ENCODE data around the gene FAM217B. TPM values are rescaled to one million over a fixed set of nuclear protein-coding genes. Genes with fewer than 3 reads are reported as not detected.
A peak's percentile ranks its signal among the peaks of the same experiment; 100 is the strongest.

FAM217B gene
- total and polyA plus RNA-seq, 10 donors = 4.6 to 22.4 (median 17.9) TPM

GRCh38 chr20:59994697-59995122 lies 54.5 kb downstream of the FAM217B start:
- TF ChIP-seq POLR2A (IDR thresholded peaks at IDR 0.05) (no peak), POLR2AphosphoS5 (IDR thresholded peaks at IDR 0.05) (no peak)
- TF ChIP-seq, protein P1, sequence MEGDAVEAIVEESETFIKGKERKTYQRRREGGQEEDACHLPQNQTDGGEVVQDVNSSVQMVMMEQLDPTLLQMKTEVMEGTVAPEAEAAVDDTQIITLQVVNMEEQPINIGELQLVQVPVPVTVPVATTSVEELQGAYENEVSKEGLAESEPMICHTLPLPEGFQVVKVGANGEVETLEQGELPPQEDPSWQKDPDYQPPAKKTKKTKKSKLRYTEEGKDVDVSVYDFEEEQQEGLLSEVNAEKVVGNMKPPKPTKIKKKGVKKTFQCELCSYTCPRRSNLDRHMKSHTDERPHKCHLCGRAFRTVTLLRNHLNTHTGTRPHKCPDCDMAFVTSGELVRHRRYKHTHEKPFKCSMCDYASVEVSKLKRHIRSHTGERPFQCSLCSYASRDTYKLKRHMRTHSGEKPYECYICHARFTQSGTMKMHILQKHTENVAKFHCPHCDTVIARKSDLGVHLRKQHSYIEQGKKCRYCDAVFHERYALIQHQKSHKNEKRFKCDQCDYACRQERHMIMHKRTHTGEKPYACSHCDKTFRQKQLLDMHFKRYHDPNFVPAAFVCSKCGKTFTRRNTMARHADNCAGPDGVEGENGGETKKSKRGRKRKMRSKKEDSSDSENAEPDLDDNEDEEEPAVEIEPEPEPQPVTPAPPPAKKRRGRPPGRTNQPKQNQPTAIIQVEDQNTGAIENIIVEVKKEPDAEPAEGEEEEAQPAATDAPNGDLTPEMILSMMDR (IDR thresholded peaks at IDR 0.05 in 8 of 11, conservative IDR thresholded peaks at IDR 0.05 in 3 of 11) = no peak
- Histone ChIP-seq H3K4me1 (peaks cover 0 to 21% (median 11%) of the 10 kb centered on the region in 6 donors), H3K4me3 (peak overlapping the region in 1 of 8 donors; percentile 33), H3K9me3 (no peaks in the 10 kb centered on the region), H3K27me3 (replicated peaks in 1 of 7) (no peaks in the 10 kb centered on the region), H3K27ac (no peak overlapping the region), H3K36me3 (peaks cover 0 to 3% (median 0%) of the 10 kb centered on the region in 6 donors)
- intact Hi-C loops (cut with DNase I; ENCODE audit: low total_unique reads) = no loop called here
- WGBS, 5 donors = 53 to 74% (median 56%) methylated on average over 5 of the region's 5 CpGs
- no peak for DNase-seq

- intact Hi-C loops (cut with DNase I; ENCODE audit: low total_unique reads) = no loop called here
- Histone ChIP-seq H3K36me3 (peaks cover 0 to 5% (median 0%) of the 10 kb centered on the region in 6 donors), H3K4me3 (no peak overlapping the region), H3K27ac (no peak overlapping the region), H3K27me3 (replicated peaks in 1 of 7) (no peaks in the 10 kb centered on the region), H3K4me1 (peaks cover 0 to 22% (median 11%) of the 10 kb centered on the region in 6 donors), H3K9me3 (no peaks in the 10 kb centered on the region)
- no peak for TF ChIP-seq POLR2A (IDR thresholded peaks at IDR 0.05)
- TF ChIP-seq, protein P1 (IDR thresholded peaks at IDR 0.05 in 8 of 11, conservative IDR thresholded peaks at IDR 0.05 in 3 of 11) = no peak
- no peak for TF ChIP-seq POLR2AphosphoS5 (IDR thresholded peaks at IDR 0.05)
- 90 to 100% (median 100%) methylated on average over 1 of the region's 1 CpG for WGBS, 5 donors
- DNase-seq = no peak
Measured at GRCh38 chr20:59996108-59996507, 55.9 kb downstream of the FAM217B start.

DNA sequence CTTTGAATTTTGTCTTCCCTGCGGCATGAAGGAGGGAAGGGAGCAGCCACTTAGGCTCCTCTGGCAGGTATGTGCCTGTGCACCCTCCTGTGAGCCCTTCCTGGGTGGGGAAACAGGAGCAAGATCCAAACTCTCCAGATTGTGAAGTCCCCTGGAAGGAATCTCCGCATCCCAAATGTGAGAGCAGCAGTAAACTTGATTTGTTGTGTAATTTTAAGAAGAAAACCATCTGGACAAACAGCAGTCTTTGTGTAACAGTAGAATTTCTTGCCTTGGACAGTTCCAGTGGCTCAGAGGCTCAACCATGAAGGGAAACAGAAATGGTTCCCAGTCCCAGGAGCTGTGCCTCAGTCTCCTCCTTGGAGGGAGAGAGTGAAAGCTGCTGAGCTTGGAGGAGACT lies 57.7 kb downstream of the FAM217B start:
- H3K9me3 ChIP-seq = no peaks in the 10 kb centered on the region
- TF ChIP-seq POLR2AphosphoS5 (IDR thresholded peaks at IDR 0.05) = no peak
- no peak for TF ChIP-seq POLR2A (IDR thresholded peaks at IDR 0.05)
- TF ChIP-seq, protein P1 (IDR thresholded peaks at IDR 0.05 in 8 of 11, conservative IDR thresholded peaks at IDR 0.05 in 3 of 11) = no peak
- H3K4me1 ChIP-seq = peaks cover 0 to 22% (median 8%) of the 10 kb centered on the region in 6 donors
- H3K36me3 ChIP-seq = peaks cover 0 to 5% (median 0%) of the 10 kb centered on the region in 6 donors
- H3K27me3 ChIP-seq (replicated peaks in 1 of 7) = no peaks in the 10 kb centered on the region
- 78 to 96% (median 89%) methylated on average over 2 of the region's 2 CpGs for WGBS, 5 donors
- H3K4me3 ChIP-seq = no peak overlapping the region
- no peak overlapping the region for H3K27ac ChIP-seq
- DNase-seq = no peak
- intact Hi-C loops (cut with DNase I; ENCODE audit: low total_unique reads) = no loop called here

Other genes with a start within 250 kb of the FAM217B start
- gene SYCP2, start 6.8 kb upstream of the FAM217B start, total RNA-seq = 1 to 10 TPM; 4.1 to 9.1 (median 6.1) TPM
- 1 to 10 TPM; 1.5 to 3.4 (median 1.9) TPM for gene SYCP2, start 6.8 kb upstream of the FAM217B start, polyA plus RNA-seq
- 10 to 100 TPM; 11.8 to 24.9 (median 14.6) TPM for gene PPP1R3D, start 84 bp upstream of the FAM217B start, total RNA-seq
- 1 to 10 TPM; 3.1 to 5.0 (median 4.0) TPM for gene PPP1R3D, start 84 bp upstream of the FAM217B start, polyA plus RNA-seq
- 1 to 10 TPM; 1.8 to 6.2 (median 3.1) TPM for gene CDH26, start 18.0 kb downstream of the FAM217B start, total RNA-seq
- gene CDH26, start 18.0 kb downstream of the FAM217B start, polyA plus RNA-seq = 1 to 10 TPM in 1 of 3 donors, under 1 TPM in 2; 0.70 to 1.3 (median 0.89) TPM